Breast epithelium (tissue), 3 donors: ENCODE data around the gene SLC39A3.

ENCODE experiments used
- CTCF ChIP-seq, 3 donors: fragments of 450-650 bp; IDR thresholded peaks; one replicate each; pipeline ENCODE4 v1.5.1; 2016 to 2017; ENCODE audit warnings: antibody characterized with exemption in 3 of 3, mild to moderate bottlenecking in 3 of 3, moderate library complexity in 3 of 3
- POLR2A ChIP-seq: fragments of 450-650 bp; IDR thresholded peaks from one replicate; pipeline ENCODE4 v1.6.1; 2016; ENCODE audit warnings: antibody characterized with exemption, mild to moderate bottlenecking, moderate library complexity
- POLR2AphosphoS5 ChIP-seq, 3 donors: sonication (generic); formaldehyde crosslinking; IDR thresholded peaks; one replicate each; pipeline ENCODE4 v1.6.1; 2017; ENCODE audit warnings: antibody characterized with exemption in 3 of 3

GRCh38 chr19:2723747-2724146 lies 16.1 kb downstream of the SLC39A3 start:
- TF ChIP-seq CTCF (IDR thresholded peaks at IDR 0.05), result no peak
- no peak for TF ChIP-seq POLR2A
- no peak for TF ChIP-seq POLR2AphosphoS5 (IDR thresholded peaks at IDR 0.05)
